T-helper 9 cell (primary cell): ENCODE measurements around the gene MEX3B.

Experiments
- DNase-seq: peaks from one replicate; pipeline ENCODE4 v3.0.0-alpha.2; 2020
- total RNA-seq, 2 donors: gene quantifications; one replicate each; lab custom pipeline; 2026; lab: John Stamatoyannopoulos, UW

Gene MEX3B
- 2.1 to 8.7 reads per million in 2 donors for total RNA-seq

GRCh38 chr15:82045892-82046665 is at the start of gene MEX3B:
MEX3B (minus strand) TSS chr15:82046018; CDS start chr15:82045705, 313 bp downstream.
- peak; percentile 78 for DNase-seq

- no peak for DNase-seq
These were observed 48.0 kb upstream of the MEX3B start for GRCh38 chr15:82093774-82094211.

- DNase-seq = no peak
These were observed 47.5 kb upstream of the MEX3B start for GRCh38 chr15:82093325-82093724.

- DNase-seq = no peak
These were observed 45.9 kb upstream of the MEX3B start for GRCh38 chr15:82091636-82092140.

- no peak for DNase-seq
These were observed 40.6 kb upstream of the MEX3B start for GRCh38 chr15:82086243-82086995.

GRCh38 chr15:82081914-82082762 is 36.3 kb upstream of the MEX3B start:
- DNase-seq = no peak

- no peak for DNase-seq
These were observed 35.0 kb upstream of the MEX3B start for GRCh38 chr15:82080774-82081173.

GRCh38 chr15:82079736-82080135 is 33.9 kb upstream of the MEX3B start:
- no peak for DNase-seq

- DNase-seq = no peak
These were observed 28.8 kb upstream of the MEX3B start for GRCh38 chr15:82074610-82075009.

GRCh38 chr15:82072926-82073537 is 27.2 kb upstream of the MEX3B start:
- no peak for DNase-seq

GRCh38 chr15:82066455-82066854 is 20.6 kb upstream of the MEX3B start:
- no peak for DNase-seq

GRCh38 chr15:82064824-82065223 is 19.0 kb upstream of the MEX3B start:
- DNase-seq = no peak

GRCh38 chr15:82062479-82063454 is 16.9 kb upstream of the MEX3B start:
- no peak for DNase-seq

- DNase-seq = no peak
These were observed 15.0 kb upstream of the MEX3B start for GRCh38 chr15:82060817-82061216.

GRCh38 chr15:82058517-82059204 is 12.8 kb upstream of the MEX3B start:
- no peak for DNase-seq

GRCh38 chr15:82058026-82058425 is 12.2 kb upstream of the MEX3B start:
- no peak for DNase-seq

- no peak for DNase-seq
These were observed 11.4 kb upstream of the MEX3B start for GRCh38 chr15:82056958-82057823.

- no peak for DNase-seq
These were observed 6.9 kb upstream of the MEX3B start for GRCh38 chr15:82052751-82053150.

GRCh38 chr15:82051664-82052063 is 5.8 kb upstream of the MEX3B start:
- no peak for DNase-seq
